PFSK-1 (cell line): Measurements from ENCODE around the gene HDAC11.

Experiments used
- FOXP2 ChIP-seq: optimal IDR thresholded peaks from 2 replicates; pipeline ENCODE3; 2011; ENCODE audit warnings: borderline replicate concordance, control low read depth, inconsistent platforms; ENCODE audit not compliant: insufficient read depth; ENCODE audit errors: extremely low read length, extremely low read depth
- POLR2AphosphoS5 ChIP-seq: IDR thresholded peaks from 2 replicates; pipeline ENCODE4 v1.6.1; 2012; ENCODE audit warnings: low read depth, mild to moderate bottlenecking, control low read depth, low read length, moderate library complexity
- SIN3A ChIP-seq: IDR thresholded peaks from 2 replicates; pipeline ENCODE4 v1.6.1; 2012; ENCODE audit warnings: mild to moderate bottlenecking, low read length, moderate library complexity, borderline replicate concordance; ENCODE audit not compliant: insufficient read depth
- TAF1 ChIP-seq: IDR thresholded peaks from 2 replicates; pipeline ENCODE4 v1.6.1; 2012; ENCODE audit warnings: low read length, control low read depth, borderline replicate concordance; ENCODE audit not compliant: insufficient read depth
- TF ChIP-seq, protein P1 (sequence below), 2 experiments: IDR thresholded peaks; 2 replicates each; pipeline versions ENCODE4 v1.6.1 to v1.8.0; 2011 to 2012; ENCODE audit warnings: low read depth in 2 of 2, low read length in 2 of 2, control low read depth in 1 of 2, inconsistent platforms in 1 of 2, mild to moderate bottlenecking in 1 of 2, moderate library complexity in 1 of 2; ENCODE audit not compliant: insufficient read depth in 1 of 2

The HDAC11 gene

DNA sequence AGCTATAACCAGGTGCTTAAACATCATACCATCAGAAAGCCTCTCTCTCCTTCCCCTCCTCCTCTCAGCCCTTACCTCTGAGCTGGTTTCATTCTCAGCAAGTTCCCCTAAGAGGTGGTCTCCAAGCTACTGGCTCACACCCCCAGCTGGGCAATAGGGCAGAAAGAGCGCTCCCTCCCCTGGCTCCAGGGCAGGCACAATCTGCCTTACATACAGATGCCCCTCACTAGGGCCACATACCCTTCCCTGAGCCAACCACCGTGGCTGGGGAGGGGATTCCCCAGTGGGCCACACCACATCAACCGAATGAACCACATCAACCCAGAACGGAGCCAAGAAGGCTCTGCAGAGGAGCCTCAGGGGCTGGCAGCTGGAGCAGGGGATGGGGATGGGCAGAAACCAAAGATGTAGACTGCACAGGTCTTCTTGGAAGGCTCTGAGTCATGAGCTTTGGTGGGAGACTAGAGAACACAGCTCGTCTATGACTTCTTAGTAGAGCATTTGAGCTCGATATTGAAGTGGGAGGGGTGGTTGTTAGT is 64.3 kb downstream of the HDAC11 start:
- no peak for TF ChIP-seq FOXP2
- TF ChIP-seq, protein P1, sequence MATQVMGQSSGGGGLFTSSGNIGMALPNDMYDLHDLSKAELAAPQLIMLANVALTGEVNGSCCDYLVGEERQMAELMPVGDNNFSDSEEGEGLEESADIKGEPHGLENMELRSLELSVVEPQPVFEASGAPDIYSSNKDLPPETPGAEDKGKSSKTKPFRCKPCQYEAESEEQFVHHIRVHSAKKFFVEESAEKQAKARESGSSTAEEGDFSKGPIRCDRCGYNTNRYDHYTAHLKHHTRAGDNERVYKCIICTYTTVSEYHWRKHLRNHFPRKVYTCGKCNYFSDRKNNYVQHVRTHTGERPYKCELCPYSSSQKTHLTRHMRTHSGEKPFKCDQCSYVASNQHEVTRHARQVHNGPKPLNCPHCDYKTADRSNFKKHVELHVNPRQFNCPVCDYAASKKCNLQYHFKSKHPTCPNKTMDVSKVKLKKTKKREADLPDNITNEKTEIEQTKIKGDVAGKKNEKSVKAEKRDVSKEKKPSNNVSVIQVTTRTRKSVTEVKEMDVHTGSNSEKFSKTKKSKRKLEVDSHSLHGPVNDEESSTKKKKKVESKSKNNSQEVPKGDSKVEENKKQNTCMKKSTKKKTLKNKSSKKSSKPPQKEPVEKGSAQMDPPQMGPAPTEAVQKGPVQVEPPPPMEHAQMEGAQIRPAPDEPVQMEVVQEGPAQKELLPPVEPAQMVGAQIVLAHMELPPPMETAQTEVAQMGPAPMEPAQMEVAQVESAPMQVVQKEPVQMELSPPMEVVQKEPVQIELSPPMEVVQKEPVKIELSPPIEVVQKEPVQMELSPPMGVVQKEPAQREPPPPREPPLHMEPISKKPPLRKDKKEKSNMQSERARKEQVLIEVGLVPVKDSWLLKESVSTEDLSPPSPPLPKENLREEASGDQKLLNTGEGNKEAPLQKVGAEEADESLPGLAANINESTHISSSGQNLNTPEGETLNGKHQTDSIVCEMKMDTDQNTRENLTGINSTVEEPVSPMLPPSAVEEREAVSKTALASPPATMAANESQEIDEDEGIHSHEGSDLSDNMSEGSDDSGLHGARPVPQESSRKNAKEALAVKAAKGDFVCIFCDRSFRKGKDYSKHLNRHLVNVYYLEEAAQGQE (IDR thresholded peaks at IDR 0.05; ENCODE audit: insufficient read depth in 1 of 2, low read depth in 2 of 2, low read length in 2 of 2), result no peak
- no peak for TF ChIP-seq SIN3A
- TF ChIP-seq TAF1, result no peak
- no peak for TF ChIP-seq POLR2AphosphoS5

DNA sequence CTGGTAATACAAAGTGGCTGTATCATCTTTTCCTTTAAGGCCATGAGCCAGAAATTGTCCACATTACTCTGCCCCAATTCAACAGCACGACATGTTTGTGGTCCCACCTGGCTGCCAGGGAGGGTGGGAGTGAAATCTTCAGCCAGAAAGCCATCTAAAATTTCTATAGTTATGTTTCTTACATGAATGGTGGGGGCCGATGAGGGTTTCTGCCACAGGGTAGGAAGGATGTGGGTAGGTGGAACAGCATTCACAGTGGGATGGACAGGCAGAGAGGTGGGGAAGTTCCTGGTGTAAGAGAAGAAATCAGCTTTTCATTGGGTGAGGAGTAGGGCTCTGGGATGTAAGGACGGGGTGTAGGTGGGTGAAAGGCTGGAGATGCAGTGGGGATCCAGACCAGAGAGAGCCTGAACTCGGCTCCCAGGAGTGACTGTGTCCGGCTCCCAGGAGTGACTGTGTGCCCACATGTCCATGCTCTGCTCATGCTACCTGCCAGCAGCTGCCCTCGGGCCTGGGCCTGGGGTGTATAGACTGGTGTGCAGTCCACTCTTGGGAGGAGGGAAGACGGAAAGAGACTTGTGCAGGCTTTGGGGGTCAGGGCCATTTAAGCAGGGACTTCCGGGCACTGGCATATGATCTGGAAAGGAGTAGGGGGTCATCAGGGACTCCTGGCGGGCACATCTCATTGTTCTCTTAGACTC is 65.0 kb downstream of the HDAC11 start:
- no peak for TF ChIP-seq TAF1
- TF ChIP-seq, protein P1 (IDR thresholded peaks at IDR 0.05; ENCODE audit: insufficient read depth in 1 of 2, low read depth in 2 of 2, low read length in 2 of 2), result no peak
- TF ChIP-seq POLR2AphosphoS5, result no peak

DNA sequence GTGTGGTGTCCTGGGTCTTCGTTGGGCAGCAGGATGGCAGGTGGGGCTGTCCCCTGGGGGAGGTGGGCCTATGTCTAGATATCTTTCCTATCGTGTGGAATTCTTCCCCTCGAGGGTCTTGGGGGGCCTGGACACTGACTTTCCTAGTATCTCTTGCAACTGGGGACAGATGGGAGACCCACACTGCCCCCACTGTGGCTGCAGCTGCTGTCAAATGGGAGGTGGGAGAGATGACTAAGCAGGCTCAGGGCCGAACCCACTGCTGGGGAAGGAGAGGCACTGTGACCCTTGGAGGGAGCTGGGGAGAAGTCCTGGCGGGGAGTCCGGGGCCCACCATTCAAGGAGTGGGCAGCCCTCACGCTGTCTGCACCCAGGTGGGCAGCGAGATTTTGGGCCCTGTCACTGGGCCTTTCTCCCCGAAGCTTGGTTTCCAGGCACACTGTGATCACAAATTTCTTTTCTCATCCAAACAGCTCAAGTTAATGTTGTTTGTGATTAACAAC is 65.9 kb downstream of the HDAC11 start:
- TF ChIP-seq, protein P1 (IDR thresholded peaks at IDR 0.05; ENCODE audit: insufficient read depth in 1 of 2, low read depth in 2 of 2, low read length in 2 of 2), result no peak
- TF ChIP-seq FOXP2 (no peak), SIN3A (no peak), POLR2AphosphoS5 (no peak), TAF1 (no peak)

GRCh38 chr3:13546667-13547171 is 66.6 kb downstream of the HDAC11 start:
- TF ChIP-seq FOXP2, result no peak
- TF ChIP-seq POLR2AphosphoS5, result no peak
- TF ChIP-seq TAF1, result no peak
- TF ChIP-seq SIN3A, result no peak
- TF ChIP-seq, protein P1 (IDR thresholded peaks at IDR 0.05; ENCODE audit: insufficient read depth in 1 of 2, low read depth in 2 of 2, low read length in 2 of 2), result no peak
